Peyer's patch (tissue), 4 donors: Measurements from ENCODE around the gene MAML3.

Experiments
- POLR2A ChIP-seq, 2 donors: fragments of 450-650 bp; IDR thresholded peaks; one replicate each; pipeline ENCODE4 v1.5.1; 2017; ENCODE audit warnings: antibody characterized with exemption in 2 of 2, mild to moderate bottlenecking in 2 of 2, moderate library complexity in 2 of 2
- TF ChIP-seq, protein P1 (sequence below), 6 experiments: fragments of 450-650 bp in 4 of 6; fragments of 200-600 bp in 2 of 6; sonication (generic) in 1 of 6; IDR thresholded peaks; one replicate each; pipeline ENCODE4 v1.5.1; 2017 to 2019; ENCODE audit warnings: antibody characterized with exemption in 6 of 6, mild to moderate bottlenecking in 3 of 6, moderate library complexity in 1 of 6

DNA sequence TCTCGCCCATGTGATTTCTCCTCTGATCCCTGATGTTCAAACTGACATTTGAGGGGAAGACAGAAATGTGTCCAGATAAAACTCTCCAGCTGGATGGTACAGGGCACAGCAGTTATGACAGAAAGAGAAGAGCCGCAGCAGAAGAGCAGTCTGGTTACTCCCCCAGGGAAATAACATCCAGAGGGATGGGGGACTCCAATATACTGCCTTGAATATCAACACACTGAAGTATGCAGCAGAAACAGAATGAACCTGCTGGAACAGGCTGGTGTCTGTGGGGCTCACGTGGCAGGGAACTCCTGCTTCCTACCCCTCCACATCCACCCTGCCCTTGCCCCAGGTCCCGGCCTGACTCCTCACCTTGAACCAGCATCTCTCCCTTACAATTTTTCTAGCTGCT, 394.9 kb downstream of the MAML3 start:
- TF ChIP-seq, protein P1, sequence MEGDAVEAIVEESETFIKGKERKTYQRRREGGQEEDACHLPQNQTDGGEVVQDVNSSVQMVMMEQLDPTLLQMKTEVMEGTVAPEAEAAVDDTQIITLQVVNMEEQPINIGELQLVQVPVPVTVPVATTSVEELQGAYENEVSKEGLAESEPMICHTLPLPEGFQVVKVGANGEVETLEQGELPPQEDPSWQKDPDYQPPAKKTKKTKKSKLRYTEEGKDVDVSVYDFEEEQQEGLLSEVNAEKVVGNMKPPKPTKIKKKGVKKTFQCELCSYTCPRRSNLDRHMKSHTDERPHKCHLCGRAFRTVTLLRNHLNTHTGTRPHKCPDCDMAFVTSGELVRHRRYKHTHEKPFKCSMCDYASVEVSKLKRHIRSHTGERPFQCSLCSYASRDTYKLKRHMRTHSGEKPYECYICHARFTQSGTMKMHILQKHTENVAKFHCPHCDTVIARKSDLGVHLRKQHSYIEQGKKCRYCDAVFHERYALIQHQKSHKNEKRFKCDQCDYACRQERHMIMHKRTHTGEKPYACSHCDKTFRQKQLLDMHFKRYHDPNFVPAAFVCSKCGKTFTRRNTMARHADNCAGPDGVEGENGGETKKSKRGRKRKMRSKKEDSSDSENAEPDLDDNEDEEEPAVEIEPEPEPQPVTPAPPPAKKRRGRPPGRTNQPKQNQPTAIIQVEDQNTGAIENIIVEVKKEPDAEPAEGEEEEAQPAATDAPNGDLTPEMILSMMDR (IDR thresholded peaks at IDR 0.05) = no peak
- no peak for TF ChIP-seq POLR2A (IDR thresholded peaks at IDR 0.05)
